ENCODE results near the gene AGRP. TPM values are rescaled to one million over a fixed set of nuclear protein-coding genes. Genes with fewer than 3 reads are reported as not detected.

The AGRP gene
- total RNA-seq, 4 donors from 2014 or later = not detected

- TF ChIP-seq CTCF (IDR thresholded peaks at IDR 0.05) (no peak), POLR2A (IDR thresholded peaks at IDR 0.05) (no peak)
- no peak for DNase-seq
- no peak overlapping the region for H3K4me3 ChIP-seq (replicated peaks in 1 of 3)
- H3K9me3 ChIP-seq = no peaks in the 10 kb centered on the region
- intact Hi-C loops (cut with DNase I) = no loop called here
- H3K27me3 ChIP-seq = no peaks in the 10 kb centered on the region
- no peaks in the 10 kb centered on the region for H3K36me3 ChIP-seq
- no peak overlapping the region for H3K27ac ChIP-seq
- peaks cover 3 to 14% of the 10 kb centered on the region in 2 donors for H3K4me1 ChIP-seq
- 73 to 80% methylated on average over 3 of the region's 3 CpGs for WGBS, 2 donors
Observed at GRCh38 chr16:67486805-67487204, 3.5 kb upstream of the AGRP start.

GRCh38 chr16:67483731-67484525, 581 bp upstream of the AGRP start:
- WGBS, 2 donors = 92 to 94% methylated on average over 11 to 12 of the region's 12 CpGs
- Histone ChIP-seq H3K36me3 (no peaks in the 10 kb centered on the region), H3K27me3 (no peaks in the 10 kb centered on the region), H3K9me3 (no peaks in the 10 kb centered on the region), H3K4me1 (peaks cover 13 to 26% of the 10 kb centered on the region in 2 donors), H3K27ac (no peak overlapping the region), H3K4me3 (replicated peaks in 1 of 3) (no peak overlapping the region)
- intact Hi-C loops (cut with DNase I) = no loop called here
- TF ChIP-seq CTCF (IDR thresholded peaks at IDR 0.05) (no peak), POLR2A (IDR thresholded peaks at IDR 0.05) (no peak)
- DNase-seq = no peak

- Histone ChIP-seq H3K36me3 (no peaks in the 10 kb centered on the region), H3K27ac (peak overlapping the region in 2 of 3 donors; percentile 18 to 89), H3K4me1 (peaks cover 17 to 30% of the 10 kb centered on the region in 2 donors), H3K27me3 (no peaks in the 10 kb centered on the region), H3K9me3 (no peaks in the 10 kb centered on the region), H3K4me3 (replicated peaks in 1 of 3) (no peak overlapping the region)
- WGBS, 2 donors = 74 to 86% methylated on average over 24 to 25 of the region's 25 CpGs
- no peak for TF ChIP-seq CTCF (IDR thresholded peaks at IDR 0.05)
- TF ChIP-seq POLR2A (IDR thresholded peaks at IDR 0.05) = no peak
- no peak for DNase-seq
- intact Hi-C loops (cut with DNase I) = no loop called here
Observed at GRCh38 chr16:67482233-67482924, 968 bp downstream of the AGRP start.

- Histone ChIP-seq H3K4me1 (peaks cover 17 to 30% of the 10 kb centered on the region in 2 donors), H3K4me3 (replicated peaks in 1 of 3) (peak overlapping the region; percentile 14 to 72 (median 42)), H3K27me3 (no peaks in the 10 kb centered on the region), H3K27ac (peak overlapping the region; percentile 51 to 89 (median 78)), H3K9me3 (no peaks in the 10 kb centered on the region), H3K36me3 (no peaks in the 10 kb centered on the region)
- TF ChIP-seq CTCF (IDR thresholded peaks at IDR 0.05) = no peak
- no peak for TF ChIP-seq POLR2A (IDR thresholded peaks at IDR 0.05)
- DNase-seq = peak; percentile 56 to 64
- intact Hi-C loops (cut with DNase I) = no loop called here
- WGBS, 2 donors = 20 to 28% methylated on average over 17 of the region's 17 CpGs
Observed at GRCh38 chr16:67481561-67482232, 1.6 kb downstream of the AGRP start.

All from thyroid gland (tissue), 4 donors.